Activated CD4-positive, alpha-beta T cell treated with anti-CD3 and anti-CD28 coated beads for 36 hours (primary cell): ENCODE results near the gene TBL1X. TPM values are rescaled to one million over a fixed set of nuclear protein-coding genes. Genes with fewer than 3 reads are reported as not detected.
A peak's percentile ranks its signal among the peaks of the same experiment; 100 is the strongest.

ENCODE experiments used
- ATAC-seq: fragments of 200-7000 bp; cut with Tn5 transposase; one replicate; pipeline ENCODE4 v1.10.0; 2021; ENCODE audit warnings: mild to moderate bottlenecking, moderate library complexity
- CTCF ChIA-PET: fragments of 350-600 bp; sonication (Branson Sonifier 250); formaldehyde crosslinking; loops from one replicate; lab custom pipeline; 2021; ENCODE audit warnings: antibody characterized with exemption; lab: Charles Lee
- POLR2A ChIA-PET: fragments of 350-600 bp; sonication (Branson Sonifier 250); formaldehyde crosslinking; loops from one replicate; lab custom pipeline; 2021; ENCODE audit warnings: antibody characterized with exemption, inconsistent platforms; lab: Charles Lee
- DNase-seq: peaks from one replicate; pipeline ENCODE4 v3.0.0-alpha.2; 2020
- H3K27ac Mint-ChIP-seq: one replicate; pipeline ENCODE4 v1.8.0; 2021; ENCODE audit warnings: mixed read lengths
- H3K27me3 Mint-ChIP-seq: one replicate; pipeline ENCODE4 v1.8.0; 2021; ENCODE audit warnings: mixed read lengths
- H3K36me3 Mint-ChIP-seq: one replicate; pipeline ENCODE4 v1.8.0; 2021; ENCODE audit warnings: low read depth, mixed read lengths
- H3K4me1 Mint-ChIP-seq: one replicate; pipeline ENCODE4 v1.8.0; 2021; ENCODE audit warnings: mixed read lengths
- H3K4me3 Mint-ChIP-seq: one replicate; pipeline ENCODE4 v1.8.0; 2021; ENCODE audit warnings: mild to moderate bottlenecking, moderate library complexity, mixed read lengths
- H3K9me3 Mint-ChIP-seq: one replicate; pipeline ENCODE4 v1.8.0; 2021; ENCODE audit warnings: low read depth, mixed read lengths
- intact Hi-C, 2 experiments: fragments of 100-400 bp; cut with DNase I in 1 of 2; cut with micrococcal nuclease in 1 of 2; formaldehyde crosslinking; loops; one replicate each; pipeline versions ENCODE4 v1.14.2 to v1.15.1; 2022 to 2024; cut with DNase I, micrococcal nuclease
- total RNA-seq, 2 experiments: library from RNA; stranded (reverse); gene quantifications; one replicate each; pipeline ENCODE4 v1.2.3, GENCODE V29; 2021

Gene TBL1X
- total RNA-seq, 2 experiments from 2014 or later, result 21.2 to 24.2 TPM

DNA sequence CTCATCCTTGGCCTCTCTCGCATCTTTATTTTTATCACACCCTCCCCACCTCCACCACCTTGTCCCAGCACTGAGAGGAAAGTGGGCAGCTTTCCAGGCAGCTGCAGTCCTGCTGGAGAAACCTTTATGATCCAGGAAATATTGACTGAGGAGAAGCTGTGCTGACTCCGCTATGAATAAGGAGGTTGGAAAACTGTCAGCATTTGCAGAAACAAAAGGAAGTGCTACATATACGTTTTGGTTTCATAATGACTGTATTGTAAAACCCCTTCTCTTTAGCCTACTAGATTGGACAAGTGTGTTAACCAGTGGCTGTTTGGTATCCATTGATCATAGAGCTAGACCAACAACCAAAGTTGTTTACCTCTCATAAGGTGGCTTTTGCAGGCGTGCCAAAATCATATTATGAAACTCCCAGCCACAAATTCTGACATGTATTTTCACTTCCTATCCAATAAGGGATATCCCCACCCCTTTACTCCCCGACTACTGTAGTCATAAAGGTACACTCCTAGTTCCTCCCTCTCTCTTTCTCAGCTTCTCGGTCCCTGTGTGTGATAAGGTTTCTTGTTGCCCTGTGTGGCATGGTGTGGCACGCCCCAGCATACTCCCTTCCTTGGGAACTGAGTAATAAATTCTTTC is 212.4 kb downstream of the TBL1X start:
- Mint-ChIP-seq H3K36me3 (peaks cover 28% of the 10 kb centered on the region), H3K4me1 (peaks cover 22% of the 10 kb centered on the region), H3K27me3 (no peaks in the 10 kb centered on the region), H3K27ac (peak overlapping the region; percentile 19), H3K4me3 (no peak overlapping the region), H3K9me3 (no peaks in the 10 kb centered on the region)
- ChIA-PET CTCF (interaction anchor here (0.6 to 1.2 kb wide), 4 partner anchors 10 to 364 kb away, joined by 3 read pairs; no protein-coding TSS in a partner anchor), POLR2A (no interaction called here)
- peak; percentile 34 for DNase-seq
- intact Hi-C loops, result loop anchor here (1.0 to 10.0 kb wide), 7 partner anchors 62 to 446 kb away; partner anchors contain the start of gene TBL1X (in 1 of the 2)
- ATAC-seq, result peak; percentile 99

DNA sequence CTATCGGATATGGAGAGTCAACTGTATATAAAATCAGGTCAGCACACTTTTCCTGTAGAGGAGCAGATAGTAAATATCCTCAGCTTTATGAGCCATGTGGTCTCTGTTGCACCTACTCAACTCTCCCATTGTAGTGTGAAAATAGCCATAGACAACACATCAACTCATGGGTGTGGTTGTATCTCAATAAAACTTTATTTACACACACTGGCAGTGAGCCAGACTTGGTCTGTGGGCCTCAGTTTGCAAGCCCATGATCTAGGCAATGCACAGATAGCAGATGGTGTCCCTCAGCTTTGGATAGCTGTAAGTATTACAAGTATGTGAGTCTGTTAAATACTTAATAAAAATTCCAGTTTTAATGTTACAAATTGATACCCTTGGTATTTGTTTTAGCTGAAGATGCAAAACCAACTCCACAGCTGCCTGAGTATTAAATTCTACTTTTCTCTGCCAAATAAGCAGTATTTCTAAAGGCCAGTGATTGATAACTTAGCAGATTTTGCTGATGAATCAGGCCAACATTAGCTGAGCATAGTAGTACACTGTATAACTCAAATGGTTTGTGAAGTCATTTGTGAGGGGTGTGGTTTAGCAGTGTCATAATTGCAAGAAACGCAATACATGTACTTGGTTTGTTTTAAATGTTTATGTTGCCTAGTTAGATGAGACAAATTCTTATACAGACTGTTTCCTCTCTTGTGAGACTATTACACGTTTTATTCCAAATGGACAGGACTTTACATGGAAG is 213.5 kb downstream of the TBL1X start:
- CTCF ChIA-PET, result interaction anchor here (0.6 kb wide), 1 partner anchor 401 kb away, joined by 3 read pairs; no protein-coding TSS in a partner anchor
- Mint-ChIP-seq H3K27me3 (no peaks in the 10 kb centered on the region), H3K4me3 (no peak overlapping the region), H3K36me3 (peaks cover 25% of the 10 kb centered on the region), H3K4me1 (peaks cover 22% of the 10 kb centered on the region), H3K9me3 (no peaks in the 10 kb centered on the region), H3K27ac (no peak overlapping the region)
- ATAC-seq (no peak), DNase-seq (no peak)
- POLR2A ChIA-PET, result no interaction called here
- intact Hi-C loops, result loop anchor here (5.0 to 10.0 kb wide), 2 partner anchors 64 to 336 kb away; no protein-coding TSS in a partner anchor

DNA sequence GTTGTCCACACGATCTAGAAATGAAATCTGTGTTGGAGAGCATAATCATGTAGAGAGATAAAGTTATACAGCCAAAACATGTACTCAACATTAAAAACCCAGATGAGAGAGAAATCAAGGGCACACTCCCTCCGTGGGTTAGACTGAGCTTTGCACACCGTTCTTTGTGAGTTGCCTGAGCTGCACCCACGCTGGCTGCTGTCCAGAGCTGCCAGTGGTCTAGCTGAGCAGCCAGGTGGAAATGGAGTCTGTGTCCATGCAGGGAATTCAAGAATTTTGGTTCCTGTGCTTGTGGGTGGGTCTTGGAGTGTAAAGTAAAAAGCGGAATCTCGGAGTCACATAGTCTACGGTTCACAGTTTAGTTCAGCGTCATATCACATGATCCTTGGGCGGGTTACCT is 216.2 kb downstream of the TBL1X start:
- no peak for DNase-seq
- CTCF ChIA-PET, result no interaction called here
- Mint-ChIP-seq H3K27me3 (no peaks in the 10 kb centered on the region), H3K27ac (no peak overlapping the region), H3K4me1 (peaks cover 22% of the 10 kb centered on the region), H3K4me3 (no peak overlapping the region), H3K9me3 (no peaks in the 10 kb centered on the region), H3K36me3 (peaks cover 21% of the 10 kb centered on the region)
- no peak for ATAC-seq
- intact Hi-C loops, result no loop called here
- POLR2A ChIA-PET, result no interaction called here

DNA sequence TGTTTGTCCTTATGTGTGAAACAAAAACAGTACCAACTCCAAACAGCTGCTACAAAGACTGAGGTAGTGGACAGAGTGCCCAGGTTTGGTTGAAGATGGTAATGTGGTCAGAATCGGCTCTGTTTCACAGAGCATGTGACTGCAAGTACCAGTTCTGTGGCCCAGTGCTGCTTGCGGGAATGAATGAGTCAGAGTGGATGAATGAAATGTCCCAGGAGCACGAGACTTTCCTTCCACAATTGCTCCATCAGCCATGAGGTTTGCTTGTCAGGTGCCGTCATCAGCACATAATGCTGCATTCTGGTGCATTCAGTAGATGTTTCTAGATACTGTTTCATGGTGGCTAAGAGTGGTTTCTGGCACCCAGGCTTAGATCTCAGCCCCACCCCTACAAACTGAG is 216.6 kb downstream of the TBL1X start:
- intact Hi-C loops, result no loop called here

DNA sequence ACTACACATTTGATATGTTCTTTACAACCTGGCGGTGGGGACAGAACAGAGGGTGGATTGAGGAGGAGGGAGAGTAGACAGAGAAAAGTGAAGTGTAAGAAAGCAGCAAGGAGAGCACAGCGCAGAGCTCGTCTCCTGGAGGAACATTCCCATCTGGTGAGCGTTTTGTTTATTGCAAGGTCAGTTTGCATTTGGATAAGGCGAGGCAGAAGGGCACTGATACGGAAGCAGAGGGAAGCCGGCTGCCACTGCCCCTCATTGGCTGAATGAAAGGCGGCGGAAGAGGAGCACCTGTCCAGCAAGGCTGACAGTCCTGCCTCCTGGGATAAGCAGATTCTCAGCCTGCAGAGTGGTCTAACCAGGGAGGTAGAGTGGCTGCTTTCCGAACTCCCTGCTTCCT is 217.6 kb downstream of the TBL1X start:
- intact Hi-C loops, result no loop called here
- Mint-ChIP-seq H3K27me3 (no peaks in the 10 kb centered on the region), H3K4me1 (peaks cover 11% of the 10 kb centered on the region), H3K27ac (no peak overlapping the region), H3K4me3 (no peak overlapping the region), H3K36me3 (peaks cover 13% of the 10 kb centered on the region), H3K9me3 (no peaks in the 10 kb centered on the region)
- ATAC-seq (no peak), DNase-seq (no peak)
- POLR2A ChIA-PET, result no interaction called here
- CTCF ChIA-PET, result no interaction called here

More for the DNA sequence above, 216.6 kb downstream of the TBL1X start:
- Mint-ChIP-seq H3K9me3 (no peaks in the 10 kb centered on the region), H3K27me3 (no peaks in the 10 kb centered on the region), H3K4me3 (no peak overlapping the region), H3K27ac (no peak overlapping the region), H3K36me3 (peaks cover 20% of the 10 kb centered on the region), H3K4me1 (peaks cover 22% of the 10 kb centered on the region)
- no peak for ATAC-seq
- no peak for DNase-seq
- CTCF ChIA-PET, result no interaction called here
- POLR2A ChIA-PET, result no interaction called here

DNA sequence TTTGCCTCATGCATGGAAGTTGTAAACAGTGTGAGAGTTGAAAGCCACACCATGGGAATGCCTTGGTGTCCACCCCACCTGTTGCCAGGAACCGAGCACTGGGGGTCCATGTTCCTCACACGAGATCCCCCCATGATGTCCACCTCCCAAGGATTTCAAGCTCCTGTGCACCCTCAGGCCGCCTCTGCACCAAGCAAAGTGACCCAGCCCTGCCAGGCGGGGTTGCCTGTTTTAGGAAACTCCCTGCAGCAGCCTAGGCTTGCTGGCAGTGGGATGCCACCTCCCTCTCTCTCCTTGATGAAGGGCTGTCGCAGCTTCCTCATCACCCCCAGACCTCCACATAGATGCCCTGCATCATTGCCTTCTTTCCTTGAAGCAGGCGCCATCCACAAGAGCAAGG is 218.0 kb downstream of the TBL1X start:
- H3K36me3 Mint-ChIP-seq, result peaks cover 13% of the 10 kb centered on the region
- no peak overlapping the region for H3K27ac Mint-ChIP-seq
- no peak for ATAC-seq
- ChIA-PET CTCF (no interaction called here), POLR2A (no interaction called here)
- no peaks in the 10 kb centered on the region for H3K27me3 Mint-ChIP-seq
- peaks cover 7% of the 10 kb centered on the region for H3K4me1 Mint-ChIP-seq
- no peaks in the 10 kb centered on the region for H3K9me3 Mint-ChIP-seq
- no peak for DNase-seq
- intact Hi-C loops, result no loop called here
- H3K4me3 Mint-ChIP-seq, result no peak overlapping the region

DNA sequence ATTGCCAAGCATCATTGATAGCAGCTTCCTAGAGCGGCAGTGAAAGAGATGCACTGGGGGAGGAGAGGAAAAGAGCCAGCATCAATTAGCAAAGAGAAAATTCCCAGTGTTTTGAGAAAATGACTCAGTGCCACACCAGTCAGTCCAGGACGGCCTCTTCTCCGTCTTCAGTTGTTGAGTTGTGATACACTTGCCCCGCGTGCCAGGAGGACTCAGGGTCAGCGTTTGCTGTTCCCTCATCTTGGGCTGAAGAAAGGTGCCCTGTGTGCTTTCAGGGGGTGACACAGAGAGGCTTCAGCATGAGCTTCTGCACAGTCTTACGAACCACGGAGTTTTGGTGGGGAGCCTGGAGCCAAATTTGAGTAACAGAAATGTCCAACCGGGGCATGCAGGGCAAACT is 218.5 kb downstream of the TBL1X start:
- Mint-ChIP-seq H3K9me3 (no peaks in the 10 kb centered on the region), H3K27ac (no peak overlapping the region), H3K27me3 (no peaks in the 10 kb centered on the region), H3K4me3 (no peak overlapping the region), H3K36me3 (peaks cover 10% of the 10 kb centered on the region), H3K4me1 (peaks cover 4% of the 10 kb centered on the region)
- DNase-seq (no peak), ATAC-seq (no peak)
- intact Hi-C loops, result no loop called here
- ChIA-PET POLR2A (no interaction called here), CTCF (no interaction called here)

DNA sequence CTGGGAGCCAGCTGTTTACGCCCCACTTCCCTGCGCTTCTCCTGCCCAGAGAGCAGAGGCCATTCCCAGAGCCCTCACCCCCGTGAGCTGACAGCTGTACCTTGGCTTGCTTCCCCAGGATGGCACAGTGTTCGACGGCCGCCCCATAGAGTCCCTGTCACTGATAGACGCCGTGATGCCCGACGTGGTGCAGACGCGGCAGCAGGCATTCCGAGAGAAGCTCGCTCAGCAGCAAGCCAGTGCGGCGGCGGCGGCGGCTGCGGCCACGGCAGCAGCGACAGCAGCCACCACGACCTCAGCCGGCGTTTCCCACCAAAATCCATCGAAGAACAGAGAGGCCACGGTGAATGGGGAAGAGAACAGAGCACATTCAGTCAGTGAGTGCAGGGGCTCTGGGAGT is 223.0 kb downstream of the TBL1X start:
- intact Hi-C loops, result no loop called here
- DNase-seq (no peak), ATAC-seq (no peak)
- POLR2A ChIA-PET, result no interaction called here
- no peaks in the 10 kb centered on the region for H3K4me1 Mint-ChIP-seq
- no peak overlapping the region for H3K4me3 Mint-ChIP-seq
- H3K27me3 Mint-ChIP-seq, result no peaks in the 10 kb centered on the region
- H3K27ac Mint-ChIP-seq, result no peak overlapping the region
- CTCF ChIA-PET, result no interaction called here
- H3K9me3 Mint-ChIP-seq, result no peaks in the 10 kb centered on the region
- peaks cover 14% of the 10 kb centered on the region for H3K36me3 Mint-ChIP-seq

DNA sequence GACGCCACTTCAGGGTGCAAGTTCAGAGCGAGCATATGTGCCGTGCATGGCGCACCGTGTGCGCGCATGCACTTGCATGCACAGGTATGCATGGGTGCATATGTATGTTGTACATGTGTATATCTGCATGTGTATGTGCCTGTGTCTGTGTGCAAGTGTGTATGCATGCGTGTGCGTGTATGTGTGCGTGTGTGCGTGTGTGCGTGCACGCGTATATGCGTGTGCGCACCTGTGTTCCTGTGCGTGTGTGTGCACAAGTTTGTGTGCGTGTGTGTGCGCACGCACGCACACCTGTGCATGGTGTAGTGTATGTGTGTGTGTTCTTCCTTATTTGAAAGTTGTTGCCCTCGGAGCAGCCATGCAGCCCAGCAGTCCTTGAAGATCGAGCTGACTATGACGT is 224.0 kb downstream of the TBL1X start:
- H3K9me3 Mint-ChIP-seq, result no peaks in the 10 kb centered on the region
- no peak overlapping the region for H3K27ac Mint-ChIP-seq
- no peak overlapping the region for H3K4me3 Mint-ChIP-seq
- H3K27me3 Mint-ChIP-seq, result no peaks in the 10 kb centered on the region
- ATAC-seq (no peak), DNase-seq (no peak)
- peaks cover 14% of the 10 kb centered on the region for H3K36me3 Mint-ChIP-seq
- ChIA-PET CTCF (no interaction called here), POLR2A (no interaction called here)
- peaks cover 4% of the 10 kb centered on the region for H3K4me1 Mint-ChIP-seq
- intact Hi-C loops, result no loop called here

DNA sequence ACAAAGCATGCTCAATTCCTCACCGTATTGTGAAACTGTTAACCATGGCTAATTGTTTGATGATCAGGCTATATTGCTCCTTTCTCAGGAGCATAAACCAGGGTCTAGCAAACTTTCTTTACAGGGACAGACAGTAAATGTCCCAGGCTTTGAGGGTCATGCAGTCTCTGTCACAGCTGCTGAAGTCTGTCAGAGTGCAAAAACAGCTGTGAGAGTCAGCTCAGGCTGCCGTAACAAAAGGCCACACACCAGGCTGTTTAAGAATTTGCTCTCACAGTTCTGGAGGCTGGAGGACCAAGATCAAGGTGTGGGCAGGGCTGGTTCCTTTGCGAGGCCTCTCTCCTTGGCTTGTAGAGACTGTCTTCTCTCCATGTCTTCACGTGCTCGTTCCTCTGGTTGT is 225.2 kb downstream of the TBL1X start:
- ChIA-PET POLR2A (no interaction called here), CTCF (no interaction called here)
- H3K27me3 Mint-ChIP-seq, result no peaks in the 10 kb centered on the region
- no peak for ATAC-seq
- peaks cover 4% of the 10 kb centered on the region for H3K4me1 Mint-ChIP-seq
- H3K9me3 Mint-ChIP-seq, result no peaks in the 10 kb centered on the region
- no peak overlapping the region for H3K27ac Mint-ChIP-seq
- peaks cover 14% of the 10 kb centered on the region for H3K36me3 Mint-ChIP-seq
- DNase-seq, result no peak
- no peak overlapping the region for H3K4me3 Mint-ChIP-seq
- intact Hi-C loops, result no loop called here

DNA sequence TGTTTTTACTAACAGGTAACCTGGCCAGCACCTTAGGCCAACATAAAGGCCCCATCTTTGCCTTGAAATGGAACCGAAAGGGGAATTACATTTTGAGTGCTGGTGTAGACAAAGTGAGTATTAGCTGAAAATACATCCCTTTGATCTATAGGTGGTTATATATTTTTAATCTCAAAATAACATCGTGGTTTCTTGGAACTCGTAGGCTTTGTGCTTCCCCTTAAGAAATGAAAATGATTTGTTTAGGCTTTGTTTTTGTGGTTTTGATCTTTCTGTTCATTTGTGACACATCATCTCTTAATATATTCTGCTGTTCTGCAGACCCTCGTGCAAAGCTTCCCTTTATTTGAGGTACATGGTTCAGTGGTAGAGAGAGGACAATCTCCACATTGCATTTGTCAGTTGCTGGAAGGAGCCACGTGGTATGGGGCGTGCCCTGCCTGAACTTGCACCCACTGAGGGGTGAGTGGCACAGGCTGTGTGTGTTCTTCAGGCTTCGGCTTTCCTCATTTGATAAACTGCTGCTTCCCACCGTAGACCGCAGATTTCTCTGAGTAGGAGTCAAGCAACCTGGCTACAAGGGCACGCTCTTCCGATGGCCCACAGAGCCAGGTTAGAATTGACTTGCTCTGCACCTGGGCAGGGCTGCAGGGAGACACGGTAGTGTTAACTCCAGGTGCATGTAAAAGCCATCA is 228.6 kb downstream of the TBL1X start:
- H3K36me3 Mint-ChIP-seq, result peaks cover 14% of the 10 kb centered on the region
- no peak overlapping the region for H3K4me3 Mint-ChIP-seq

More for the DNA sequence above, 228.6 kb downstream of the TBL1X start:
- intact Hi-C loops, result no loop called here
- Mint-ChIP-seq H3K27me3 (no peaks in the 10 kb centered on the region), H3K4me1 (peaks cover 4% of the 10 kb centered on the region), H3K27ac (no peak overlapping the region), H3K9me3 (no peaks in the 10 kb centered on the region)
- no peak for DNase-seq
- POLR2A ChIA-PET, result no interaction called here
- no peak for ATAC-seq
- CTCF ChIA-PET, result no interaction called here
